Stimulated activated CD4-positive, alpha-beta T cell treated with anti-CD3 and anti-CD28 coated beads, Interleukin-1b, Interleukin-23, amount 100 ng/mL, for 4 hours (primary cell): ENCODE results near the gene LAMB4.

Experiments used
- DNase-seq, 2 donors: peaks; one replicate each; pipeline ENCODE4 v3.0.0-alpha.2; 2020; ENCODE audit warnings: low read depth in 2 of 2

Gene LAMB4

GRCh38 chr7:108112683-108113082 is 17.5 kb downstream of the LAMB4 start:
- DNase-seq: no peak

GRCh38 chr7:108109221-108109908 is 20.8 kb downstream of the LAMB4 start:
- DNase-seq: no peak

GRCh38 chr7:108108131-108108530 is 22.0 kb downstream of the LAMB4 start:
- DNase-seq: no peak

GRCh38 chr7:108104324-108104723 is 25.8 kb downstream of the LAMB4 start:
- no peak for DNase-seq

GRCh38 chr7:108103558-108104298 is 26.4 kb downstream of the LAMB4 start:
- no peak for DNase-seq

- DNase-seq: no peak
Measured at GRCh38 chr7:108102671-108103312, 27.4 kb downstream of the LAMB4 start.

- DNase-seq: no peak
Measured at GRCh38 chr7:108101759-108102158, 28.4 kb downstream of the LAMB4 start.

GRCh38 chr7:108099713-108100112 is 30.4 kb downstream of the LAMB4 start:
- DNase-seq: no peak

- DNase-seq: no peak
Measured at GRCh38 chr7:108097703-108098102, 32.5 kb downstream of the LAMB4 start.

- DNase-seq: no peak
Measured at GRCh38 chr7:108096996-108097395, 33.2 kb downstream of the LAMB4 start.

- DNase-seq: no peak
Measured at GRCh38 chr7:108094933-108095710, 35.0 kb downstream of the LAMB4 start.

GRCh38 chr7:108094346-108094745 is 35.8 kb downstream of the LAMB4 start:
- DNase-seq: no peak

- DNase-seq: no peak
Measured at GRCh38 chr7:108093851-108094331, 36.3 kb downstream of the LAMB4 start.

- no peak for DNase-seq
Measured at GRCh38 chr7:108093341-108093740, 36.8 kb downstream of the LAMB4 start.

- DNase-seq: no peak
Measured at GRCh38 chr7:108091461-108091831, 38.7 kb downstream of the LAMB4 start.

- DNase-seq: no peak
Measured at GRCh38 chr7:108090791-108091460, 39.2 kb downstream of the LAMB4 start.

GRCh38 chr7:108089381-108089780 is 40.8 kb downstream of the LAMB4 start:
- DNase-seq: no peak

GRCh38 chr7:108088729-108089128 is 41.4 kb downstream of the LAMB4 start:
- no peak for DNase-seq

GRCh38 chr7:108087778-108088177 is 42.4 kb downstream of the LAMB4 start:
- no peak for DNase-seq

- no peak for DNase-seq
Measured at GRCh38 chr7:108086962-108087361, 43.2 kb downstream of the LAMB4 start.

- no peak for DNase-seq
Measured at GRCh38 chr7:108086546-108086945, 43.6 kb downstream of the LAMB4 start.
